Measurements from ENCODE around the gene TDRD10. TPM values are rescaled to one million over a fixed set of nuclear protein-coding genes. Genes with fewer than 3 reads are reported as not detected.

Gene TDRD10
- total RNA-seq, 1 donor from 2014 or later: 4.3 TPM

DNA sequence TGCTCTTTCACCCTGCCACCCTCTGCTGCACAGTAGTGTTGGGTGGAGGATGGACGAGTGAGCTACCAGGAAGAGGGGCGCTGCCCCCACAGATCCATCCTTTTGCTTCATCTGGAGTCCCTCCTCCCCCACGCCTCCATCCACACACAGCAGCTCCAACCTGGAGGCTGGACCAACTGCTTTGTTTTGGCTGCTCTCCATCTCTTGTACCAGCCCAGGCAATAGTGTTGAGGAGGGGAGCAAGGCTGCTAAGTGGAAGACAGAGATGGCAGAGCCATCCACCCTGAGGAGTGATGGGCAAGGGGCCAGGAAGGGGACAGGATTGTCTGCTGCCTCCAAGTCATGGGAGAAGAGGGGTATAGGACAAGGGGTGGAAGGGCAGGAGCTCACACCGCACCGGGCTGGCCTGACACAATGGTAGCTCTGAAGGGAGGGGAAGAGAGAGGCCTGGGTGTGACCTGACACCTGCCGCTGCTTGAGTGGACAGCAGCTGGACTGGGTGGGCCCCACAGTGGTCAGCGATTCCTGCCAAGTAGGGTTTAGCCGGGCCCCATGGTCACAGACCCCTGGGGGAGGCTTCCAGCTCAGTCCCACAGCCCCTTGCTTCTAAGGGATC is 74.0 kb downstream of the TDRD10 start:
- DNase-seq (ENCODE audit: extremely low read depth, low read depth, low spot score): no peak

DNA sequence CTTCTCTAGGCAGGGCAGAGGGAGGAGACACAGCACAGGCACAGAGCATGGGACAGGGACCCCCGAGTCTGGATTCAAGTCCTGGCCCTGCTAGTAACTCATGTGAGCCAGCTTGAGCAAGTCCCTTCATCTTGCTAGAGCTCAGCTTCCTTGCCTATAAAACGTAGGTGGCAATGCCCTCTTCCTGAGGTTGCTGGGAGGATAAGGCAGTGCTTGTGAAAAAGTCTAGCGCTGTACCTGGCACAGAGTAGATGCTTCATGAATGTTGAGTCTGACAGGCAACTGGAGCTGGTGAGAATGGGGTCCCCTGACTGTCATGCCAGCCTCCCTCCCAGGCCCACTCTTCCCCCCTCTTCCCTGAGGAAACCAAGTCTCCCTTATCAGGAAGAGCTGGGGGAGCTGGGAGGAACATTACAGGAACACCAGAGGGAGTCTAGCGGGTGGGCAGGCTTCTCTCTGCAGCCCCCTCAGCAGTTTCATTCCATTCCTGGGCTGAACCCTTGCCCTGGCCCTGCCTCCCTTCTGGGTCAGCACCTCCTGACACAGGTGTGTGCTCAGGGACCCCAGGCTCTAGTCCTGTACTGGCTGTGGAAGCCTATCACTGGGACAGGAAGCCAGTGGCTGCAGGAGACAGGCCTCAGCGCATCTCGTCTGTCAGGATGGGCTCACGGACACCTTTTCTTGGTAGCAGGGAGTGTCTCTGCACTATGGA is 75.5 kb downstream of the TDRD10 start:
- DNase-seq (ENCODE audit: extremely low read depth, low read depth, low spot score): no peak

DNA sequence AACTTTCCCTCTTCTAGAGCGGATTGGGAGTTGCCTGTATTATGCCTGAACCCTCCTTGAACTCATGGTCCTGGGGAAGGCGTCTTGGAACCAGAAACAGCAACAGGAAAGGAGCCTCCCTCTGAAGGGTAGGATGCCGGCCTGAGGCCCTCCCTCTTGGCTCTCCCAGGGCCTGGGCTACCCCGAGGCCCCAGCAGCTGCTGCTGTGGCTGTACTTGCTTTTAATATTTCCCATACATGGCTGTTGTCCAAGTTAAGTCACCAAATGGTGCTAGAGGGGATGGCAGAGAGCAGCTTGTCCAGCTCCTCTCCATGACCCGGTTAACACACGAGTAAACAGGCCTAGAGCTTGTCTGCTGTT is 76.0 kb downstream of the TDRD10 start:
- no peak for DNase-seq (ENCODE audit: extremely low read depth, low read depth, low spot score)

DNA sequence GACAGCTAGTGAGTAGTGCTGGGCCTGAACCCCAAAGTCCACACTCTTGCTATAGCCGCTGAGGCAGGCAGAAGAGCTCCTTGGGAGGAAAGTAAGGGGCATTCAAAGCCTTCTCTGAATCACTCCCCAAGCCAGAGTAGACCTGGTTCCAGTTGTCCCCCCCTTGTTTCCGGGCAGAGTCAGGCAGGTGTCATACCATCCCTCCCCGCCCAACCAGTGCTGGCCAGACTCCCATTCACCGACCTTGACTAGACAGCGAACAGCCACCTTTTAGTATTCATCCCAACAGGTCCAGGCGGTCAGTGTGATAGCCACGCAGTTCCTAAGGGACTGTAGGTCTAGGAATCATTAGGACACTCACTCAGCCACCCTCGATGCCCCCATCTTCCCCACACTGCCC is 77.4 kb downstream of the TDRD10 start:
- no peak for DNase-seq (ENCODE audit: extremely low read depth, low read depth, low spot score)

DNA sequence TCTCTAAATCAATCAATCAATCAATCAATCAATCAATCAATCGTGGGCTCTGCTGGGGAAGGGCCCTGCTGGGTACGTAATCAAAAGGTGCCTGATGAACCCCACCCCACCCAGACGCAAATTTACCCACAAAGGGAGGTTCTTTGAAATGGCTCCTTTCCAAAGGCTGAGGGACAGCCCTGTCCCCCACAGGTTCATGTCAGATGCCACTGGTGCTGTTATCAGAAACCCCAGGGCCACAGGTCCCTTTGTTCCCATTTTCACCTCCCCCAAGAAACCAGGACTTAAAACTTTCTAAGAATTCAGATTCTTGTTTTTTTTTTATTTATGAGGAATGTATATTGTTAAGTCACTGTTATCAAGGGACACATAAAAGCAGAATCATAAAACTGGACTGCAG is 79.7 kb downstream of the TDRD10 start:
- no peak for DNase-seq (ENCODE audit: extremely low read depth, low read depth, low spot score)

DNA sequence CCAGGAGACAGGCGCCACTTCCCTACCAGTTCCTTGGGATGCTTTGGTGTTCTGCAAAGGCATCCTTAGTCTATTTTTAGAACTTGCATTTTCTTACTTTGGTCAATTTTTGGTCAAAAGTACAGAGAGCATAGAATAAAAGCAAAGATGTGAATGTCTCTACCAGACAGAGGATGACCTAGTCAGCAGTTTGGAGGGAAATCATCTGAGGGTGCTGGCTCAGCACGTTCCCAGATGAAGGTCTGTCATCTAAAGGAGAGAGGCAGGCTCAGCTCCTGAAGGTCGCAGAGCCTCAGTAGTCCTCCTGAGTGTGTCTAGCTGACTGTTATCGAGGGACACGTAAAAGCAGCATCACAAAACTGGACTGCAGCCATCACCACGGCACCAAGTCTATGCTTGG is 80.9 kb downstream of the TDRD10 start:
- DNase-seq (ENCODE audit: extremely low read depth, low read depth, low spot score): no peak

DNA sequence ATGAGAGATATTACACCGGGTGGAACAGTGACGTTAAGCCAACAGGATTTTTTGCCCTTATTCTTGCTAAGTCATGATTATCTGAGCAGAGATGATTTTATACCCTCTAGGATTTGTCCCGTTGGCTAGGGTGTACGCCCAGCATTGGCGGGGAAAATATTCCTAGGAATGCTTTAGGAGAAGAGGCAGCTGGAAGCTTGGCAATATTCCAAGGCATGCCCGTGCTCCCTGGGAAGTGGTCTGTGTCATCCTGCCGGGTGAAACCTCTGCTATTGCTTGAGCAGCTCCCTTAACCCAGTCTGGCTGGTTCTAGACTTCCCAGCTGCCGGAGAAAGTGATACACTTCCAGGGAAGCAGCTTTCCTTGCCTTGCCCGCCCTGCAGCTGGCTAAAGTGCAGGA is 81.8 kb downstream of the TDRD10 start:
- DNase-seq (ENCODE audit: extremely low read depth, low read depth, low spot score): no peak

DNA sequence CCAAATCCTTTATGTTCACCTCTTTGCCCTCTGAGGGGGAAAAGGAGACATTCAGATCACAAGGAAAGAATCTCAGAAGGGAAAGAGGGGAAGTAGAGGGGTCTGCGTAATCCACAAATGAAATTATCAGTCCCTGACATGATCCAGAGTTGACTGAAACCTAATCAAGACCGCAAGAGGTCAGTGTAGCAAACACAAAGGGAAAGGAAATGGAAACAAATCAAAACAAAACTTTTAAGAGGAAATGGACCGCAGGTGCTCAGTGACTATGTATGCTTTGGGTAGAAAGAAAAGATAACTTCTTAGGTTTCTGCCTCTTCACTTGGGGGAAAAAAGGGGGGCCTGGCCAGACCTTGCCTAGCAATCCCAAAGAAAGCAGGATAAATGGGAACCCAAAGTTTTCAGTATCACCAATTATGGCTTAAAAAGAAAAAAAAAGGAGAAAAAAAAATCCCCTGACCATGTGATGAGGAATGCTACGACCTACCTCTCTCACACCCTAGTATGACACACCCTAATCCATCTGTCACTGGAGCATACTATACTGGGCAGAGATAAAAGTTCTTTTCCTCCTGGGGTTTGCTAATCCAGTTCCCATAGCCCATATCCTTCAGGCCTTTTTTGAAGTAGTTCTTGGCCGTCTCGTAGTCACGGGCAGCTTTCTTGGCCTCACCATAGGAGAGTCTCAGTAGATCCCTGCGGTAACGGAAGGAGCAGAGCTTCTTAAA is 82.4 kb downstream of the TDRD10 start:
- DNase-seq (ENCODE audit: extremely low read depth, low read depth, low spot score): no peak

DNA sequence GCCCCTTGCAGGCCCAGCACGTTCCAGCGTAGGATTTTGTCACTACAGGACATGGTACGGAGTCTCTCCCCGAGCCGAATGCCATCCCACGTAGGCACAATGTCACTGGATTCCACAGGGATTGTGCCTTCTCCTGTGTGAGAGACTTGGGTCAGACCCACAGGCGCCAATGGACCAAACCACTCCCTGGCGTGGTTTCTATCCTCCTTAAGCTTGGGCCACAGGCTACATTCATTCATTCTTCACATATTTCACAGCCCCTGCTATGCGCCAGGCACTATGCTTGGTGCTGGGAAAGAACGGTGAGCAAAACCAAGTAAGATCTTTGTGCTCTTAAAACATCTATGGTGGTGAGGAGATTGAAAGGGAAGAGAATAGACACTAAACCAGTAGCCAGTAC is 84.2 kb downstream of the TDRD10 start:
- DNase-seq (ENCODE audit: extremely low read depth, low read depth, low spot score): no peak

DNA sequence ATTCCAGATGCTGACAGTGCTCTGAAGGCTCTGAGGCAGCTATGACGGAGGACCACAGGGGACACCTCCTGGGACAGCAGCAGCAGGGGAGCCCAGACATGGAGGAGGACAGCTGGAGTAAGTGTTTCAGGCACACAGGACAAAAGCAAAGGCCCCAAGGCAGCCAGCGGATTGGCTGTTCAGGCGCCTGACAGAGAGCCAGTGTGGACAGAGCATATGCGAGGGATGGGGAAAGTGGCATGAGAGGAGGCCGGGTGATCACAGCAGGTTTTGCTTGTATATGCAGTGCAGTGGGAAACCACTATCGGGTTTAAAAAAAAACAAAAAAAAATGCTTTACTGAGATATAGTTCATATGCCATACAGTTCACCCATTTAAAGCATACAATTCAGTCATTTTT is 84.6 kb downstream of the TDRD10 start:
- no peak for DNase-seq (ENCODE audit: extremely low read depth, low read depth, low spot score)

DNA sequence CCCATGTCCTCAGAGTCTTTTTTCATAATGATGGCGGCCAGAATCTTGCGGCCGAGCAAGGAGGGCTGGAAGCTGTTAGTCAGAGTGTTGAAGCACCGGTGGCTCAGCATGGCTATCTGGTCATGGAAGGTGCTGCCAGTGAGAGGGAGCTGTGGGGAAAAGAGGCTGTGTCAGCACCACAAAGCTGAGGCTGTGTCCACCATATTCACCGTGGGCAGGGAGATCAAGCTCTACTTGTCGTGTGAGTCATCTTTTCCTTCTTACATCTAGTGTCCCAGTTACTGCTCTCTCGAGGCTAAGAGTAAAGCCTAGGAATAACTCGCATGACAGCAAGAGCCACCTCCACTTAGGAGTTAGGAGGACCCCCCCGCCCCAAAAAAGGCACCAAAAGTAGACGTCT is 87.8 kb downstream of the TDRD10 start:
- no peak for DNase-seq (ENCODE audit: extremely low read depth, low read depth, low spot score)

DNA sequence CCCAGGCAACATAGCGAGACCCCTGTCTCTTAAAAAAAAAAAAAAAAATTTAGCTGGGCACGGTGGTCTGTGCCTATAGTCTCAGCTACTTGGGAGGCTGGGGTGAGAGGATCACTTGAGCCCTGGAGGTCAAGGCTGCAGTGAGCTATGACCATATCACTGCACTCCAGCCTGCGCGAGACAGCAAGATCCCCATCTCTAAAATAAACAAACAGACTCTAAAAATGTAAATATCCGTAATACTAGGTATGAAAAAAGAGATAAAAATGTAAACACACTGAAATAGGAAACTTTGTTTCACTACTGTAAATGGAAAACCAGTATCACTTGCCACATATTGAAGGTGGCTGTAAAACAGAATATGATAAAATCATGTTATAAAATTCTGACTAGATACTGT is 88.7 kb downstream of the TDRD10 start:
- DNase-seq (ENCODE audit: extremely low read depth, low read depth, low spot score): no peak

DNA sequence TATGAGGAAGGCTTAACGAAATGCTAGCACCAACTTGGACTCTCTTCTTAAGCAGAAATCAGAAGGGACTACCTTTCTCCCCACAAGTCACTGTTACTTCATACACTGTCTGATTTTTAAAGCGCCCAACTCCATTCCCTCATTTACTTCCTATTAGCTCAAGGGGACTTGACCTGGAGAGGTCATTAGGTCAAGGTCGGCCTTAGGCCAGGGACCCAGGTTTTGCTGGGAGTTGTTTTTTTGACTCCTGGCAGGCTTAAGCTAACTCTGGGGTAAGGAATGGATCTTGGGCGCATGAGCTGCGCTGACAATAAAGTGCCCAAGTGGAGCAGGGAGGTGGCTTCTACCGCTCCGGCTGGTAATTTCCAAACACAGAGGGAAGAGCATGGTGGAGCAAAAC is 89.2 kb downstream of the TDRD10 start:
- DNase-seq (ENCODE audit: extremely low read depth, low read depth, low spot score): no peak

DNA sequence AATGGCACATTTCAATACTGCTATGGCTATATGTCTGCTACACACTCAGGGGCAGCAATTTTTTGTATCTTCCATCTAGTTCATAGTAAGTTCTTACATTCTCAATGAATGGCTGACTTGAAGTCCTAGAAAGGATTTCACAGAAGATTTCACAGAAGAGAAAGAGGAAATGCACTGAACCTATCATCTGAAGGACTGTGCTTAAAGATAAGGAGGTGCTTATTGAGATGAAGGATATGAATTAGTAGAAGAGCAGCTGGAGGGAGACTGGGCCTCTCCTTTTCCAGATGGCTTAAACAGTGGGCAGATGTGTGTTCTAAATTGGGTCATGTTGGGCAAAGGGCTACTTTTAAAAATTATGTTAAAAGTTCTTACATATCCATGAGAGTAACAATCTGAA is 91.4 kb downstream of the TDRD10 start:
- no peak for DNase-seq (ENCODE audit: extremely low read depth, low read depth, low spot score)

DNA sequence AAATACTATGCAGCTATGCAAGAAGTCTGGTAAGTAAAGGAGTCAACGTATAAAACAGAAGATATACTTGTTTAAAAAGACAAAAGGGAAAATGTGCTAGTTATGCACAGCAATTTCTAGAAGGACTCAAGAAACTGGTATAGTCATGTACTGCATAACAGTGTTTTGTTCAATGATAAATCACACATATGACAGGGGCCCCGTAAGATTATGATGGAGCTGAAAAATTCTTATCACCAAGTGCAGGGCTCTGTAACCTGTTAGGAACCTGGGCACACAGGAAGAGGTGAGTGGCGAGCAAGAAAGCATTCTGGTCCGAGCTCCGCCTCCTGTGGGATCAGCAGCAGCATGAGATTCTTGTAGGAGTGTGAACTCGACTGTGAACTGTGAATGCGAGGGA is 92.8 kb downstream of the TDRD10 start:
- no peak for DNase-seq (ENCODE audit: extremely low read depth, low read depth, low spot score)

DNA sequence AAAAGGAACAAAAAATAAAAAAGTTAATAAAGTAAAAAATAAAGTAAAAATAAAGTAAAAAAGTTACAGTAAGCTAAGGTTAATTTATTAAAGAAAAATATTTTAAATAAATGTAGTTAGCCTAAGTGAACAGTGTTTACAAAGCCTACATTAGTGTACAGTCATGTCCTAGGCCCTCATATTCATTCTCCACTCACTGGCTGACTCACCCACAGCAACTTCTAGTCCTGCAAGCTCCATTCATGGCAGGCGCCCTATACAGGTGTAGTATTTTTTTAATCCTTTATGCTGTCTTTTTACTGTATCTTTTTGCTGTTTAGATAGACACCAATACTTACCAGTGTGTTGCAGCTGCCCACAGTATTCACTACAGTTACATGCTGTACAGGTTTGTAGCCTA is 93.6 kb downstream of the TDRD10 start:
- DNase-seq (ENCODE audit: extremely low read depth, low read depth, low spot score): no peak

Other genes with a start within 250 kb of the TDRD10 start
- 53.8 and 68.1 TPM in 2 replicates for gene HAX1, start 229.6 kb upstream of the TDRD10 start, total RNA-seq
- not detected in 2 replicates for gene AQP10, start 181.1 kb upstream of the TDRD10 start, total RNA-seq
- 65.3 and 75.4 TPM in 2 replicates for gene ATP8B2, start 176.7 kb upstream of the TDRD10 start, total RNA-seq
- gene IL6R, start 96.9 kb upstream of the TDRD10 start, total RNA-seq: 13.9 and 16.0 TPM in 2 replicates
- 47.3 and 52.3 TPM in 2 replicates for gene SHE, start 193 bp downstream of the TDRD10 start, total RNA-seq
- 40.5 and 42.1 TPM in 2 replicates for gene UBE2Q1, start 56.4 kb downstream of the TDRD10 start, total RNA-seq
- gene CHRNB2, start 65.6 kb downstream of the TDRD10 start, total RNA-seq: 0.12 TPM in 1 of 2 replicates, not detected in the other
- 106 and 162 TPM in 2 replicates for gene ADAR, start 106.0 kb downstream of the TDRD10 start, total RNA-seq